Upper lobe of left lung (tissue), 4 donors: ENCODE measurements around the gene TGFB2.

Source experiments
- CTCF ChIP-seq, 6 experiments: fragments of 450-650 bp in 4 of 6; fragments of 200-600 bp in 2 of 6; sonication (generic) in 2 of 6; IDR thresholded peaks; one replicate each; pipeline ENCODE4 v1.5.1; 2016 to 2019; ENCODE audit warnings: antibody characterized with exemption in 6 of 6
- EP300 ChIP-seq, 4 donors: sonication (generic); formaldehyde crosslinking; IDR thresholded peaks; one replicate each; pipeline ENCODE4 v1.5.1; 2017; ENCODE audit warnings: antibody characterized with exemption in 4 of 4, control low read depth in 2 of 4

GRCh38 chr1:218493986-218494385 lies 148.8 kb downstream of the TGFB2 start:
- no peak for TF ChIP-seq CTCF (IDR thresholded peaks at IDR 0.05)
- TF ChIP-seq EP300 (IDR thresholded peaks at IDR 0.05) = no peak
